ENCODE data around the gene C1QL2.
A peak's percentile ranks its signal among the peaks of the same experiment; 100 is the strongest.

The C1QL2 gene

GRCh38 chr2:119137502-119137901, 21.0 kb downstream of the C1QL2 start:
- DNase-seq (ENCODE audit: low read depth in 2 of 2): no peak

DNA sequence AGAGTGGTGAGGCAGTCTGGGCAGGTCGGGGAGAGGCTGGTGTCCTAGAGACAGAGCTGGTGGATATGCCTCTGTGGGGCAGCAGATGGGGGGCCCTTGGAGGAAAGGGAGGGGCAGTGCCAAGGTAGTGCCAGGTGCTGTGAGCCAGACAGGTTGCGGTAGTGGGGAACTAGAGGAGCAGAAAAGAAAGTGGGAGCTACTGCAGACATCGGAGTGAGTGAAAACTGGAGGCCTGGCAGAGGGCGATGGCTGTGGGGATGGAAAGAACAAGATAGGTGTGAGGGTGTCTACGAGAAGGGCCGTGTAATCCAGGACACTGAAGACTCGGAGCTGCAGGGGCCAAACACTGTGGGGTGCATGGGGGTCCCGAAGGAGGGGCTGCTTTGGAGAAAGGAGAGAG, 21.7 kb downstream of the C1QL2 start:
- DNase-seq (ENCODE audit: low read depth in 2 of 2): no peak

GRCh38 chr2:119136093-119136492, 22.5 kb downstream of the C1QL2 start:
- DNase-seq (ENCODE audit: low read depth in 2 of 2): no peak

GRCh38 chr2:119134775-119135174, 23.8 kb downstream of the C1QL2 start:
- no peak for DNase-seq (ENCODE audit: low read depth in 2 of 2)

DNA sequence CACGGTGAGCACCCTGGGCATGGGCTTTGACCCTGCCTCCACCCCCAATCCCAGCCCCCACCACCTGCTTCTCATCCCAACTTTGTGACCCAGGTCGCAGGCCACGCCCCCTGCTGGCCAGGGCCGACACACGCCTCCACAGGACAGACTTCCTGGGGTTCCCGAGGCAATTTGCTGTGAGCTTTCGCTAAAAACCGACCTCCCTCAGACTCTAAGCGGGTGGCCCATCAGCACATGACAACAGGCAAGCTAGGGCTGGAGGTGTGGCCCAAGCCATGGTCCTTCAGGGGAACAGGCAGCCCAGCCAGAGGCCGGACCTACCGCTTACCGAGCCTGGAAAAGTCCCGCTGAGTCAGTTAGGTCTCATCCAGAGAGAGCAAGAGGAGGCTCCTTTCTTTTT, 31.9 kb downstream of the C1QL2 start:
- peak; percentile 23 to 24 for DNase-seq (ENCODE audit: low read depth in 2 of 2)

DNA sequence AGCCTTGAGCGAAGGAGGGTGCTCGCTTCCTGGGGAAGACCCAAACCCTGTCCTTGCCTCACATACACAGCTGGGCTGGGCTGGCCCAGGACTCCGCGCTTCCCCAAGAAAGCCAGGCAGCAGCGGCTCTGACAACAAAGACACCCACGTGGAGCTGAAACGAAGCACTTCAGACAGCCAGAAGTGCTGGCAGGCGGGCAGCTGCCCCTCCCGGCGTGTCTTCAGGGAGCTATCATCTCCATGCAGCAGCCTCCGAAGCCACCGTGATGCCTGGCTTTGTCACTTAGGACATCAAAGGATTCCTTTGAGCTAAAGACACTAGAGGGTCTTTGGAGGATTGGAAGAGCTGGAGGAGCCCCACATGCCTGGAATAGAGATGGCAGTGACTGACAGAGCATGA, 35.2 kb downstream of the C1QL2 start:
- no peak for DNase-seq (ENCODE audit: low read depth in 2 of 2)

GRCh38 chr2:119122663-119123062, 35.9 kb downstream of the C1QL2 start:
- no peak for DNase-seq (ENCODE audit: low read depth in 2 of 2)

DNA sequence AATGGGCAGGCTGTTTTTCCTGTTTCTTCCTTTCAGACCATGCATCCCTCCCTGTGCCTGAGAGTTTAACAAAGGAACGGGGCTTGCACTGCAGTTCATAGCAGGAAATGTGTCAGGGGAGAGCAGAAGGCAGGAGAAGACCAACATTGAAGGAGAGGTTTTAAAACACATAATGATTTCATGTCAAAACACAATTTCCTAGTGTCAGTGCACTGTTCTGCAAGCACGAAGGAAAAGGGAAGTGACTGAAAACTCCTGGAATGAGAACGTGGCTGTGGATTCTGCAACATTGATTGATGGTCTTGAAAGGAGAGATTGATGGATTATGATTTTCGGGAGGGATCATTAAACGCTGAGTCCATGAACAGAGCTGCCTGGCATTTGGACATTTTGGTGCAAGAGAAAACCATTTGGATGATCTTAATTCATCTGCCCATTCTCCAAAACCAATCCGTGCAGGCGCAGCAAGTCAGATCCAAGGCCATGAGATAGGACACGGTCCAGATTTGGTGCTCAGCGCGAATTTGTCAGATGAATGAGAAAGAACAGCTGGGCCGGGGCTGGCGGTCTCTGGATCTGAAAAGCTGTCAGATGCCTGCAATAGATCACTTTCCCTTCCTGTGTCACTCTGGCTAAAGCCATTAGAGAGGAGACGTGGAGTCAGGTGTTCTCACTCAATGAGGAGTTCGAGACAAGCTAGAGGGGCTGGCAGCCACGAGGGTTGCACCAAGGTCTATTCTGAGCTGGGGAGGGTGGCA, 38.4 kb downstream of the C1QL2 start:
- DNase-seq (ENCODE audit: low read depth in 2 of 2): no peak

GRCh38 chr2:119119076-119119785, 39.3 kb downstream of the C1QL2 start:
- DNase-seq (ENCODE audit: low read depth in 2 of 2): no peak

DNA sequence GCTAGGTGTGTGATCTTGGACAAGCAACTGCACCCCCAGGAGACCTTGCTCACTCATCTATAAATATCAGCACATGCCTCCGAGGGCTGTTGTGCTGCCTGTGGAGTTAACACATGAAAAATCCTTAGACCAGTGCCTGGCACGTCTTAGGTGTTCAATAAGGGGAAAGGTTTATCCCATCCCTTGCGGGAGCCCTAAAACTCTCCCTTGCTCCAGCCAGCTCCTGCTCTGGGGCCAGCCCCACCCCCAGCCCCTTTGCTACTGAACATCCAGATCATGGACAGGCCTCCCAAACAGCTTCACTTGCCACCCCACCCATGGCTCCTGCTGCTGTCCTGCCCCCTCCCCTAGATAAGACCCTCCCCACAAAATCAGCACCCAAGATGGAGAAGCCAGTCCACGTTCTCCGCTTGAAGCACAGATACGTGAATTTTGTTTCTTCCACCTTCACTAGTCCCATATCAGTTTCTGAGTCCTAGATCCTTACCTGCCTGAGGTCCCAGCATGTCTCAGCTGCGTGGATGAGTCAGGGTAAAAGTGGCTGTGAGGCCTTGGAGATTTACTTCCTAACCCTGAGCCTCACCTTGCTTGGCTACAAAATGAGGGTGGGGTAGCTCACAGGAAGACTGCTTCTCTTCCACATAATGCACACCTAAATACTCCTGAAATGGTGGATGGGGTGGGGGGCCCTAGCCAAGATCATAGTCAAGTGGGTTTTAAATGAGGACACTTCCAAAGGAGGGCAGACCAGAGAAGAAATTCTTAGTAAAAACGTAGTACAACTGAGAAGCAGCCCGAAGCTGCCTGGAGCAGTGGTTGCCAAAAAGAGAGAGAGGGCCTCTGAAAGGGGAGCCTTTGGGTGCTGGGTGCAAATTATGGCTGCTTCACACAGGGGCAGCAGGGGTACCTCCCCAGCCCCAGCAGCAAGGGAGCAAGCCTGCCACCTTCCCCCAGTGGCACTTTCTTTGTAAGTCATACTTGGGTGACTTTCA, 40.4 kb downstream of the C1QL2 start:
- no peak for DNase-seq (ENCODE audit: low read depth in 2 of 2)

DNA sequence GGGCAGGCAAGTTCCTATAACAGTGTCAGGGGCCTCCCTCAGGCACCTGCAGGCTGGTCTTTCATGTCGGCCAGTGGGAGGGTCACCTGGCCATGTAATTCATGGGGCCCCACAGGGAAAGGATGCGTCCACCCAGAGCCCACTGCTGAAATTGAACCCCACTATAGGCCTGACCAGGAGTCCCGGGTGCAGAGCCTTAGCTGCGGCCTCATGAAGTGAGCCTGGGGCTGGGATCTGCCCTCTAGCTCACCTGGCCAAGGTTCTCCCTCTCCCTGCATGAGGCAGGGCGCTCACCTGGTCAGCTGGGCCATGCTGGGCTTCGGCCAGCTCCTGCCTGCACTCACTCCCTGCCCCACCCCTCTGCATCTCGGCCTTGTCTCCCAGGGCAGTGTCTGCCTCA, 41.1 kb downstream of the C1QL2 start:
- DNase-seq (ENCODE audit: low read depth in 2 of 2): no peak

- no peak for DNase-seq (ENCODE audit: low read depth in 2 of 2)
Observed at GRCh38 chr2:119116411-119117295, 41.9 kb downstream of the C1QL2 start.

GRCh38 chr2:119114266-119114665, 44.3 kb downstream of the C1QL2 start:
- DNase-seq (ENCODE audit: low read depth in 2 of 2): no peak

DNA sequence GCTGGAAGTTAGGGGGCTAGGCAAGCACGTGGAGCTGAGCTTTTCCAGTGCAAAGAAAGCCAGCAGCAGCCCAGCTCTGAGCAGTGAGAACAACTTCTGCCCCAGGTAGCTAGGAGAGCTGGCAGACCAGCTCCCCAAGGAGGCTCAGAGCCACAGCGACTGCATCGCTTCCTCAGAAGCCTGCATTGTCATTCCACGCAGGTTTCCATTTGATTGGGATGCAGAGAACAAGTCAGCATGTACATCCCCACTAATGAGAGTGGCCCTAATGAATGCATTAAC, 45.1 kb downstream of the C1QL2 start:
- no peak for DNase-seq (ENCODE audit: low read depth in 2 of 2)

DNA sequence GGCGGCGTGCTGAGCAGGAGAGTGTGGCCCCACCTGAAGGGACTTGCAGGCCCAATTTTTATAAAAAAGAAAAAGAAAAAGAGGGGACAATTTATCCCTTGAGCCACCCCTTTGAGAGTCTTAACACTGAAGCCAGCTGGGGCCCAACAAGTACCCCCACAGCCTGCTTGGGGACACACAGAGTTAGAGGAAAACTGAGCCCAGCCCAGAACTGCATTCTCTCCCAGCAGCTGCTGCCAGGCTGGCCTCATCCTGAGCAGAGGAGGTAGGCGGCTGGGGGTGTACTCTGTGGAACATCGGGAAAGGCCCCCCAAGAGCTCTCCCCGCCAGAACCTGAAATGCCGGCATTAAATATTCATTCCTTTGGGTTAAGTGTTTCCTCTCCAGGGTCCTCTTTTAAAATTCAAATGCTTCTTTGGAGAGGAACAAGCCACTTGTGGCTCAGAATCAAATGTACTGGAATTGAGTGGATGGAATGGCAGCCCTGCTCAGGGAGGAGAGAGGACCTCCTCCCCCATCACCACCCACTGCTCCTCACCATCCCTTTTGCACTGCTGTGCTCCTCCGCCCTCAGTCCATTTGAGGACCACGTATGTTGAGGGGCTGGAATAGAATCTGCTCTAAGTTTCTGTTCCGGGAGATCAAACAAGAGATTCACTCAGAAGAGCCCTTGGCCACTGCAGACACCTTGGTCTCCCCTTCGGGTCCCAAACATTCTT, 45.6 kb downstream of the C1QL2 start:
- no peak for DNase-seq (ENCODE audit: low read depth in 2 of 2)

DNA sequence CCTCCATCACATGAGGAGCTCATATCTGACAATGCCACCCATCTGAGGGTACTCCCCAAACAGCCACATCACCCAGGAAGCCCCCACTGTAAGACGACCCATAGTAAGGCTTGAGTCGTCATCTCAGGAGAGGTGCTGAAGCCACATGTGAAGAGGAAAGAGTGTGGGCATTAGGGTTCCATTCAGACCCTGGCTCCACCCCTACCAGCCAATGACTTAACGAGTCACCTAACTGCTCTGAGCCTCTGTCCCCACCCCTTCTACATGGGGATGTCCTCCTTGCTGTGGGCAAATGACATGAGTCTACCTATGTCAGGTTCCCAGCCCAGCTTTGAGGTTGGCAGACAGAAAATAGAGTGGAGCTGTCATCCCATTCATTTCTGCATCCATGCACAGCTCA, 46.3 kb downstream of the C1QL2 start:
- no peak for DNase-seq (ENCODE audit: low read depth in 2 of 2)

DNA sequence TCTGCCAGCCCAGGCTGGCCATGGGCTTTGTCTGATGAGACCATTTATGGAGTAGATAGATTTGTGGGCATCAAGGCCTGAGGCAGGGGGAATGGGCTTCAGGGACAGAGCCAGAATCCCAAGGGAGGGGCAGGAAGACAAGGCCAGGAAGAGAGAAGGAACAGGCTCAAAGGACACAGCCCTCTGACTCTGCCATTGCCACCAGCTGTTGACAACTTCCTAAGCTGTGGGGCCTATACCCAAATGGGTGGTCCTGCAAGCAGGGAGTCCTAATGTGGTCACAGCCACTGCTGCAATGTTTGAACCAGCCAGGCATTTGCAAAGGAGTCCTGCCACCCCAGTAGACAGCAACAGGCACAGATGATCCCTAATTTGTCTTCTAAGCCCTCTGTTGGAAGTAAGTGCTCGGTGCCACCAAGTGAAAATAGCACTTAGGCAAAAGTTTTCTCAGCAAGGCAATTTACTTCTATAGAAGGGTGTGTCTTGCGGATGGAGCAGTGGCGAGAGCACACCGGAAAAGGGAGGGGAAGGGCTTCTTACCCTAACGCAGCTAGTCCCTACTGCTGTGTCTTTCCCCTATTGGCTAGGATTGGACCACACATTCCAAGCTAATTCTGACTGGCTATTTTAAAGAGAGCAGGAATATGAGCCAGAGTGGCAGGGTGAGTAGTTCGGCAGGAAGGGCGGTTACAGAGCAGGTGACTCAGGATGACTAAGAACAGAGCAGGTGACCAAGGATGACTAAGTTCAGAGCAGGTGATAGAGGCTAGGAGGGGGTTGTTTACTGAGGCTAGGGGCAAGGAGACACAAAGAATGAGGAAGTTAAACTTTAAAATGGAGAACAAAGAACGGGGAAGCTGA, 47.2 kb downstream of the C1QL2 start:
- DNase-seq (ENCODE audit: low read depth in 2 of 2): no peak

- no peak for DNase-seq (ENCODE audit: low read depth in 2 of 2)
Observed at GRCh38 chr2:119109866-119110265, 48.7 kb downstream of the C1QL2 start.

GRCh38 chr2:119108186-119108585, 50.4 kb downstream of the C1QL2 start:
- DNase-seq (ENCODE audit: low read depth in 2 of 2): no peak

Data from stimulated activated CD4-positive, alpha-beta T cell treated with anti-CD3 and anti-CD28 coated beads, Interleukin-4, amount 100 ng/mL, for 48 hours (primary cell).